ENCODE measurements around the gene MSI2. TPM values are rescaled to one million over a fixed set of nuclear protein-coding genes. Genes with fewer than 3 reads are reported as not detected.

The MSI2 gene
- total and polyA plus RNA-seq, 2 donors (not counting 3 experiments of a cell fraction or from before 2014, with no cell fraction given) = 20.9 to 59.3 TPM

GRCh38 chr17:57404073-57404472, 147.8 kb downstream of the MSI2 start:
- no peak overlapping the region for H3K4me2 ChIP-seq (ENCODE audit: insufficient read depth, low read length)
- ChIA-PET POLR2A (no interaction called here), CTCF (interaction anchor here (11.1 kb wide), 1 partner anchor 160 kb away, joined by 74 read pairs; no protein-coding TSS in a partner anchor)
- no peak overlapping the region for H3K4me3 ChIP-seq (replicated peaks in 1 of 3; ENCODE audit: insufficient read depth in 1 of 3, low read depth in 1 of 3, low read length in 3 of 3)
- no peaks in the 10 kb centered on the region for H3K9me3 ChIP-seq (replicated peaks; ENCODE audit: control insufficient read depth, insufficient read depth, low read length)
- H3K4me1 ChIP-seq (ENCODE audit: control insufficient read depth, extremely low read depth, insufficient read depth, low read length) = no peaks in the 10 kb centered on the region
- no peaks in the 10 kb centered on the region for H3K79me2 ChIP-seq (ENCODE audit: control insufficient read depth, insufficient read depth, low read length)
- no peaks in the 10 kb centered on the region for H4K20me1 ChIP-seq (replicated peaks; ENCODE audit: control insufficient read depth, extremely low read depth, insufficient read depth, low read length)
- no TSS peak for BruUV-seq (replicated peaks)
- no peak overlapping the region for H2AFZ ChIP-seq (ENCODE audit: low read depth, low read length)
- TF ChIP-seq JUN (IDR thresholded peaks at IDR 0.05; ENCODE audit: borderline replicate concordance, insufficient read depth, insufficient read length, low read depth) = no peak
- TF ChIP-seq GATA2 (IDR thresholded peaks at IDR 0.05; ENCODE audit: insufficient read depth, insufficient read length, low read depth, low read length) = no peak
- TF ChIP-seq POLR2AphosphoS5 (IDR thresholded peaks at IDR 0.05; ENCODE audit: insufficient read depth, low read depth, low read length) = no peak
- no peak for TF ChIP-seq MAX (IDR thresholded peaks at IDR 0.05; ENCODE audit: insufficient read depth, insufficient read length)
- TF ChIP-seq POLR2A (IDR thresholded peaks at IDR 0.05; ENCODE audit: low read depth, low read length) = no peak
- peak in 1 of 2 donors; percentile 3 for TF ChIP-seq CTCF (IDR thresholded peaks at IDR 0.05; ENCODE audit: extremely low read depth in 1 of 2, insufficient read depth in 1 of 2, low read depth in 1 of 2, low read length in 2 of 2)
- H3K9ac ChIP-seq (replicated peaks; ENCODE audit: extremely low read depth, insufficient read depth, low read length) = no peak overlapping the region
- no peak overlapping the region for H3K27ac ChIP-seq (ENCODE audit: insufficient read depth, low read depth, low read length)
- FAIRE-seq = no peak
- no peaks in the 10 kb centered on the region for H3K36me3 ChIP-seq (ENCODE audit: control insufficient read depth in 2 of 2, extremely low read depth in 1 of 2, insufficient read depth in 2 of 2, low read length in 2 of 2)
- H3K9me1 ChIP-seq (replicated peaks; ENCODE audit: control insufficient read depth, extremely low read depth, insufficient read depth, low read length) = no peaks in the 10 kb centered on the region
- no peaks in the 10 kb centered on the region for H3K27me3 ChIP-seq (ENCODE audit: control insufficient read depth in 2 of 2, insufficient read depth in 2 of 2, low read length in 2 of 2)
- intact Hi-C loops (cut with micrococcal nuclease) (loop anchor here (1.0 kb wide), 1 partner anchor 161 kb away; no protein-coding TSS in a partner anchor), dilution Hi-C loops (cut with MboI; ENCODE audit: extremely low pct_ligation_motif_present, low sequenced_read_pairs) (no loop called here)
- no peak for DNase-seq (ENCODE audit: low read depth, low spot score)

Measured in endothelial cell of umbilical vein (primary cell).